ENCODE data around the gene ADAMTS12. TPM values are rescaled to one million over a fixed set of nuclear protein-coding genes. Genes with fewer than 3 reads are reported as not detected.

Gene ADAMTS12
- polyA plus RNA-seq, 1 donor (not counting 4 experiments of a cell fraction or from before 2014, with no cell fraction given), result 0.49 TPM

GRCh38 chr5:33639474-33639873 lies 252.3 kb downstream of the ADAMTS12 start:
- no peaks in the 10 kb centered on the region for H3K27me3 ChIP-seq (ENCODE audit: control insufficient read depth, extremely low read depth, insufficient read depth, low read length)
- dilution Hi-C loops (cut with MboI; ENCODE audit: extremely low pct_ligation_motif_present, low sequenced_read_pairs), result no loop called here
- DNase-seq (ENCODE audit: low read depth, low spot score) (no peak), FAIRE-seq (no peak)
- no peaks in the 10 kb centered on the region for H3K79me2 ChIP-seq (ENCODE audit: control insufficient read depth, insufficient read depth, low read length)
- H3K4me1 ChIP-seq (ENCODE audit: control insufficient read depth, extremely low read depth, insufficient read depth, low read length), result no peaks in the 10 kb centered on the region
- H2AFZ ChIP-seq (ENCODE audit: control insufficient read depth, low read length), result no peak overlapping the region
- no peak overlapping the region for H3K9ac ChIP-seq (ENCODE audit: control insufficient read depth, extremely low read depth, insufficient read depth, low read length)
- no peaks in the 10 kb centered on the region for H4K20me1 ChIP-seq (ENCODE audit: control insufficient read depth, extremely low read depth, insufficient read depth, low read length)
- no peaks in the 10 kb centered on the region for H3K9me1 ChIP-seq (ENCODE audit: control insufficient read depth, extremely low read depth, insufficient read depth, low read length)
- no peaks in the 10 kb centered on the region for H3K36me3 ChIP-seq (ENCODE audit: control insufficient read depth in 2 of 2, extremely low read depth in 1 of 2, insufficient read depth in 2 of 2, low read length in 2 of 2)
- H3K4me2 ChIP-seq (ENCODE audit: control insufficient read depth, extremely low read depth, insufficient read depth, low read depth, low read length), result no peak overlapping the region
- H3K27ac ChIP-seq (ENCODE audit: control insufficient read depth, insufficient read depth, low read length), result no peak overlapping the region
- H3K4me3 ChIP-seq (ENCODE audit: control insufficient read depth in 2 of 3, extremely low read depth in 1 of 3, insufficient read depth in 2 of 3, low read depth in 1 of 3, low read length in 3 of 3), result no peak overlapping the region
- H3K9me3 ChIP-seq (ENCODE audit: control insufficient read depth, low read depth, low read length), result no peaks in the 10 kb centered on the region
- no peak for TF ChIP-seq EZH2 (IDR thresholded peaks at IDR 0.05; ENCODE audit: low read length)
- TF ChIP-seq CTCF (optimal IDR thresholded peaks at IDR 0.05 in 1 of 3, IDR thresholded peaks at IDR 0.05 in 1 of 3, conservative IDR thresholded peaks at IDR 0.05 in 1 of 3; ENCODE audit: extremely low read depth in 1 of 3, insufficient read depth in 2 of 3, low read length in 3 of 3), result no peak

GRCh38 chr5:33637011-33637410 lies 254.8 kb downstream of the ADAMTS12 start:
- FAIRE-seq (no peak), DNase-seq (ENCODE audit: low read depth, low spot score) (no peak)
- H3K79me2 ChIP-seq (ENCODE audit: control insufficient read depth, insufficient read depth, low read length), result no peaks in the 10 kb centered on the region
- dilution Hi-C loops (cut with MboI; ENCODE audit: extremely low pct_ligation_motif_present, low sequenced_read_pairs), result no loop called here
- H3K4me1 ChIP-seq (ENCODE audit: control insufficient read depth, extremely low read depth, insufficient read depth, low read length), result no peaks in the 10 kb centered on the region
- H3K4me3 ChIP-seq (ENCODE audit: control insufficient read depth in 2 of 3, extremely low read depth in 1 of 3, insufficient read depth in 2 of 3, low read depth in 1 of 3, low read length in 3 of 3), result no peak overlapping the region
- H3K36me3 ChIP-seq (ENCODE audit: control insufficient read depth in 2 of 2, extremely low read depth in 1 of 2, insufficient read depth in 2 of 2, low read length in 2 of 2), result no peaks in the 10 kb centered on the region
- TF ChIP-seq CTCF (optimal IDR thresholded peaks at IDR 0.05 in 1 of 3, IDR thresholded peaks at IDR 0.05 in 1 of 3, conservative IDR thresholded peaks at IDR 0.05 in 1 of 3; ENCODE audit: extremely low read depth in 1 of 3, insufficient read depth in 2 of 3, low read length in 3 of 3) (no peak), EZH2 (IDR thresholded peaks at IDR 0.05; ENCODE audit: low read length) (no peak)
- H4K20me1 ChIP-seq (ENCODE audit: control insufficient read depth, extremely low read depth, insufficient read depth, low read length), result no peaks in the 10 kb centered on the region
- H3K4me2 ChIP-seq (ENCODE audit: control insufficient read depth, extremely low read depth, insufficient read depth, low read depth, low read length), result no peak overlapping the region
- H3K9me3 ChIP-seq (ENCODE audit: control insufficient read depth, low read depth, low read length), result no peaks in the 10 kb centered on the region
- no peaks in the 10 kb centered on the region for H3K27me3 ChIP-seq (ENCODE audit: control insufficient read depth, extremely low read depth, insufficient read depth, low read length)
- H3K27ac ChIP-seq (ENCODE audit: control insufficient read depth, insufficient read depth, low read length), result no peak overlapping the region
- no peak overlapping the region for H3K9ac ChIP-seq (ENCODE audit: control insufficient read depth, extremely low read depth, insufficient read depth, low read length)
- no peaks in the 10 kb centered on the region for H3K9me1 ChIP-seq (ENCODE audit: control insufficient read depth, extremely low read depth, insufficient read depth, low read length)
- H2AFZ ChIP-seq (ENCODE audit: control insufficient read depth, low read length), result no peak overlapping the region
